ENCODE results near the gene MCC. TPM values are rescaled to one million over a fixed set of nuclear protein-coding genes. Genes with fewer than 3 reads are reported as not detected.
A peak's percentile ranks its signal among the peaks of the same experiment; 100 is the strongest.

Gene MCC
- total and polyA plus RNA-seq, 2 donors (not counting 1 experiment from before 2014, with no cell fraction given): 3.2 to 41.3 TPM

DNA sequence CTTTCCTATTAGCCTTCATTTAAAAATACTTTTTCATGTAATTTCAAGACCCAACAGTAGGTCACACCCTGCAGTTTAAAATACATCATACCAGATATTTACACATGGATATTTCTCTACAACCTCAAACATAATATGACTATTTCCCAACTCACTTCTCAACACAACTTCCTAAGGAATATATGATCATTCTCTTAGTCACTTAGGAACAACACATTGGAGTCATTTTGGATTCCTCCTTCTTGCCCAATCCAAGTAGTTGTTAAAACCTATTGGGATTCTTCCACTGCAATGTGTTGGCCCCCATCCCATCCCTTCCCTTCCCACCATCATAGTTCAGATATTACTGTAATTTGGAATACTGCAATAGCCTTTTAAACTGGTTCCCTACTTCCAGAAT lies 366.2 kb downstream of the MCC start:
- Histone ChIP-seq H3K4me3 (replicated peaks in 1 of 4; ENCODE audit: control extremely low read depth in 1 of 4, insufficient read depth in 1 of 4, low read depth in 3 of 4, low read length in 4 of 4) (no peak overlapping the region), H3K9ac (ENCODE audit: insufficient read depth, low read length) (no peak overlapping the region), H3K79me2 (ENCODE audit: control insufficient read depth, insufficient read depth, low read length) (no peaks in the 10 kb centered on the region), H3K4me1 (ENCODE audit: control insufficient read depth, extremely low read depth, insufficient read depth, low read length) (peaks cover 3% of the 10 kb centered on the region), H3K27me3 (ENCODE audit: control insufficient read depth, insufficient read depth, low read length) (no peaks in the 10 kb centered on the region), H2AFZ (ENCODE audit: low read length) (no peak overlapping the region), H3K27ac (ENCODE audit: insufficient read depth, low read length) (no peak overlapping the region), H4K20me1 (ENCODE audit: control insufficient read depth, extremely low read depth, insufficient read depth, low read length) (no peaks in the 10 kb centered on the region), H3K4me2 (ENCODE audit: extremely low read depth, insufficient read depth, low read length) (no peak overlapping the region), H3K36me3 (ENCODE audit: control insufficient read depth, insufficient read depth, low read length) (no peaks in the 10 kb centered on the region), H3K9me3 (ENCODE audit: control insufficient read depth, insufficient read depth, low read depth, low read length) (no peaks in the 10 kb centered on the region)
- TF ChIP-seq EZH2 (IDR thresholded peaks at IDR 0.05; ENCODE audit: low read length, missing control alignments) (no peak), CTCF (conservative IDR thresholded peaks at IDR 0.05 in 1 of 2, IDR thresholded peaks at IDR 0.05 in 1 of 2; ENCODE audit: low read depth in 1 of 2, low read length in 2 of 2) (no peak)
- DNase-seq (ENCODE audit: low read depth in 2 of 2): peak; percentile 72 to 81

GRCh38 chr5:113119246-113119924 lies 368.9 kb downstream of the MCC start:
- no peaks in the 10 kb centered on the region for H3K79me2 ChIP-seq (ENCODE audit: control insufficient read depth, insufficient read depth, low read length)
- peak in 1 of 2 donors; percentile 42 for DNase-seq (ENCODE audit: low read depth in 2 of 2)
- H3K27me3 ChIP-seq (ENCODE audit: control insufficient read depth, insufficient read depth, low read length): no peaks in the 10 kb centered on the region
- no peak overlapping the region for H3K4me3 ChIP-seq (replicated peaks in 1 of 4; ENCODE audit: control extremely low read depth in 1 of 4, insufficient read depth in 1 of 4, low read depth in 3 of 4, low read length in 4 of 4)
- H3K9me3 ChIP-seq (ENCODE audit: control insufficient read depth, insufficient read depth, low read depth, low read length): no peaks in the 10 kb centered on the region
- peaks cover 3% of the 10 kb centered on the region for H3K4me1 ChIP-seq (ENCODE audit: control insufficient read depth, extremely low read depth, insufficient read depth, low read length)
- no peak overlapping the region for H3K4me2 ChIP-seq (ENCODE audit: extremely low read depth, insufficient read depth, low read length)
- TF ChIP-seq EZH2 (IDR thresholded peaks at IDR 0.05; ENCODE audit: low read length, missing control alignments) (no peak), CTCF (conservative IDR thresholded peaks at IDR 0.05 in 1 of 2, IDR thresholded peaks at IDR 0.05 in 1 of 2; ENCODE audit: low read depth in 1 of 2, low read length in 2 of 2) (no peak)
- H2AFZ ChIP-seq (ENCODE audit: low read length): no peak overlapping the region
- H3K9ac ChIP-seq (ENCODE audit: insufficient read depth, low read length): no peak overlapping the region
- H3K27ac ChIP-seq (ENCODE audit: insufficient read depth, low read length): no peak overlapping the region
- no peaks in the 10 kb centered on the region for H4K20me1 ChIP-seq (ENCODE audit: control insufficient read depth, extremely low read depth, insufficient read depth, low read length)
- no peaks in the 10 kb centered on the region for H3K36me3 ChIP-seq (ENCODE audit: control insufficient read depth, insufficient read depth, low read length)

GRCh38 chr5:113118765-113119164 lies 369.5 kb downstream of the MCC start:
- H2AFZ ChIP-seq (ENCODE audit: low read length): no peak overlapping the region
- no peak overlapping the region for H3K27ac ChIP-seq (ENCODE audit: insufficient read depth, low read length)
- H3K9ac ChIP-seq (ENCODE audit: insufficient read depth, low read length): no peak overlapping the region
- no peak overlapping the region for H3K4me3 ChIP-seq (replicated peaks in 1 of 4; ENCODE audit: control extremely low read depth in 1 of 4, insufficient read depth in 1 of 4, low read depth in 3 of 4, low read length in 4 of 4)
- no peaks in the 10 kb centered on the region for H3K36me3 ChIP-seq (ENCODE audit: control insufficient read depth, insufficient read depth, low read length)
- no peak for DNase-seq (ENCODE audit: low read depth in 2 of 2)
- no peaks in the 10 kb centered on the region for H4K20me1 ChIP-seq (ENCODE audit: control insufficient read depth, extremely low read depth, insufficient read depth, low read length)
- no peak overlapping the region for H3K4me2 ChIP-seq (ENCODE audit: extremely low read depth, insufficient read depth, low read length)
- no peak for TF ChIP-seq EZH2 (IDR thresholded peaks at IDR 0.05; ENCODE audit: low read length, missing control alignments)
- TF ChIP-seq CTCF (conservative IDR thresholded peaks at IDR 0.05 in 1 of 2, IDR thresholded peaks at IDR 0.05 in 1 of 2; ENCODE audit: low read depth in 1 of 2, low read length in 2 of 2): no peak
- no peaks in the 10 kb centered on the region for H3K27me3 ChIP-seq (ENCODE audit: control insufficient read depth, insufficient read depth, low read length)
- H3K4me1 ChIP-seq (ENCODE audit: control insufficient read depth, extremely low read depth, insufficient read depth, low read length): peaks cover 3% of the 10 kb centered on the region
- no peaks in the 10 kb centered on the region for H3K79me2 ChIP-seq (ENCODE audit: control insufficient read depth, insufficient read depth, low read length)
- H3K9me3 ChIP-seq (ENCODE audit: control insufficient read depth, insufficient read depth, low read depth, low read length): no peaks in the 10 kb centered on the region
